ENCODE measurements around the gene PHLDA2.

The PHLDA2 gene

GRCh38 chr11:2951231-2952110, 22.3 kb upstream of the PHLDA2 start:
- Histone ChIP-seq H3K27me3 (no peaks in the 10 kb centered on the region), H3K4me1 (peaks cover 0 to under 1% (median 0%) of the 10 kb centered on the region in 4 donors), H3K9me3 (no peaks in the 10 kb centered on the region), H3K36me3 (peaks cover 57 to 97% (median 93%) of the 10 kb centered on the region in 3 donors), H3K27ac (peak overlapping the region; percentile 31 to 45), H3K4me3 (no peak overlapping the region)
- intact Hi-C loops (cut with DNase I; ENCODE audit: low total_unique reads) = no loop called here
- DNase-seq = no peak
- TF ChIP-seq, protein P1, sequence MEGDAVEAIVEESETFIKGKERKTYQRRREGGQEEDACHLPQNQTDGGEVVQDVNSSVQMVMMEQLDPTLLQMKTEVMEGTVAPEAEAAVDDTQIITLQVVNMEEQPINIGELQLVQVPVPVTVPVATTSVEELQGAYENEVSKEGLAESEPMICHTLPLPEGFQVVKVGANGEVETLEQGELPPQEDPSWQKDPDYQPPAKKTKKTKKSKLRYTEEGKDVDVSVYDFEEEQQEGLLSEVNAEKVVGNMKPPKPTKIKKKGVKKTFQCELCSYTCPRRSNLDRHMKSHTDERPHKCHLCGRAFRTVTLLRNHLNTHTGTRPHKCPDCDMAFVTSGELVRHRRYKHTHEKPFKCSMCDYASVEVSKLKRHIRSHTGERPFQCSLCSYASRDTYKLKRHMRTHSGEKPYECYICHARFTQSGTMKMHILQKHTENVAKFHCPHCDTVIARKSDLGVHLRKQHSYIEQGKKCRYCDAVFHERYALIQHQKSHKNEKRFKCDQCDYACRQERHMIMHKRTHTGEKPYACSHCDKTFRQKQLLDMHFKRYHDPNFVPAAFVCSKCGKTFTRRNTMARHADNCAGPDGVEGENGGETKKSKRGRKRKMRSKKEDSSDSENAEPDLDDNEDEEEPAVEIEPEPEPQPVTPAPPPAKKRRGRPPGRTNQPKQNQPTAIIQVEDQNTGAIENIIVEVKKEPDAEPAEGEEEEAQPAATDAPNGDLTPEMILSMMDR (IDR thresholded peaks at IDR 0.05) = no peak

GRCh38 chr11:2950825-2951224, 21.6 kb upstream of the PHLDA2 start:
- peaks cover 51 to 92% (median 86%) of the 10 kb centered on the region in 3 donors for H3K36me3 ChIP-seq

GRCh38 chr11:2949920-2950319, 20.7 kb upstream of the PHLDA2 start:
- H3K4me1 ChIP-seq = peaks cover 0 to 16% (median 11%) of the 10 kb centered on the region in 4 donors
- TF ChIP-seq, protein P1 (IDR thresholded peaks at IDR 0.05) = no peak
- H3K9me3 ChIP-seq = no peaks in the 10 kb centered on the region
- no peak for DNase-seq
- intact Hi-C loops (cut with DNase I; ENCODE audit: low total_unique reads) = no loop called here
- no peaks in the 10 kb centered on the region for H3K27me3 ChIP-seq
- no peak overlapping the region for H3K27ac ChIP-seq
- H3K36me3 ChIP-seq = peaks cover 48 to 83% (median 77%) of the 10 kb centered on the region in 3 donors
- no peak overlapping the region for H3K4me3 ChIP-seq

More at GRCh38 chr11:2950825-2951224, 21.6 kb upstream of the PHLDA2 start:
- Histone ChIP-seq H3K27me3 (no peaks in the 10 kb centered on the region), H3K9me3 (no peaks in the 10 kb centered on the region), H3K4me1 (peaks cover 0 to 7% (median 4%) of the 10 kb centered on the region in 4 donors), H3K4me3 (no peak overlapping the region), H3K27ac (peak overlapping the region; percentile 31 to 45)
- DNase-seq = no peak
- TF ChIP-seq, protein P1 (IDR thresholded peaks at IDR 0.05) = no peak
- intact Hi-C loops (cut with DNase I; ENCODE audit: low total_unique reads) = no loop called here

GRCh38 chr11:2947744-2948143, 18.5 kb upstream of the PHLDA2 start:
- Histone ChIP-seq H3K27me3 (no peaks in the 10 kb centered on the region), H3K4me1 (peaks cover 0 to 28% (median 15%) of the 10 kb centered on the region in 4 donors), H3K27ac (no peak overlapping the region), H3K36me3 (peaks cover 38 to 76% (median 72%) of the 10 kb centered on the region in 3 donors), H3K4me3 (no peak overlapping the region), H3K9me3 (no peaks in the 10 kb centered on the region)
- no peak for DNase-seq
- TF ChIP-seq, protein P1 (IDR thresholded peaks at IDR 0.05) = no peak
- intact Hi-C loops (cut with DNase I; ENCODE audit: low total_unique reads) = no loop called here

GRCh38 chr11:2945757-2946287, 16.6 kb upstream of the PHLDA2 start:
- Histone ChIP-seq H3K4me1 (peaks cover 0 to 34% (median 17%) of the 10 kb centered on the region in 4 donors), H3K9me3 (no peaks in the 10 kb centered on the region), H3K27me3 (no peaks in the 10 kb centered on the region), H3K27ac (peak overlapping the region in 1 of 2 donors; percentile 36), H3K4me3 (no peak overlapping the region), H3K36me3 (peaks cover 22 to 63% (median 53%) of the 10 kb centered on the region in 3 donors)
- no peak for DNase-seq
- TF ChIP-seq, protein P1 (IDR thresholded peaks at IDR 0.05) = no peak
- intact Hi-C loops (cut with DNase I; ENCODE audit: low total_unique reads) = no loop called here

Data from tibial artery (tissue), 4 donors.